Measurements from ENCODE around the gene FEZF2.

The FEZF2 gene

DNA sequence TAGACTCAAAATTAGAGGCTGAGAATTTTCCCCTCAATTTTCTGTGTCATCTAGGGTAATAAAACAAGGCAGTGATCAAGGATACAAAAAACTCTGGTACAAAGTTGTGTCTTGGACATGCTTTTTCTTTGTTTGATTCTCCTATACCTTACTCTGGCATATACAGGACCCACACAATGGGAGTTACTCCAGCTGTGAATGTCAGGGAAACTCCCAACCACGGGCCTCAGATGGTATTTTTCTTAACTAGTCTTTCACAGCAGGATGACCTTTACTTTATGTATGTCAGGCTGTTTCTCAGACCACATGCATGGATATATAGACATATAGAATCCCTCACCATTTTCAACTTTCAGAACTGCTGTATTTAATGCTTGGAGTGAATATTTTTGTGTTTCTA, 41.3 kb downstream of the FEZF2 start:
- DNase-seq (ENCODE audit: low read depth, low spot score): no peak

DNA sequence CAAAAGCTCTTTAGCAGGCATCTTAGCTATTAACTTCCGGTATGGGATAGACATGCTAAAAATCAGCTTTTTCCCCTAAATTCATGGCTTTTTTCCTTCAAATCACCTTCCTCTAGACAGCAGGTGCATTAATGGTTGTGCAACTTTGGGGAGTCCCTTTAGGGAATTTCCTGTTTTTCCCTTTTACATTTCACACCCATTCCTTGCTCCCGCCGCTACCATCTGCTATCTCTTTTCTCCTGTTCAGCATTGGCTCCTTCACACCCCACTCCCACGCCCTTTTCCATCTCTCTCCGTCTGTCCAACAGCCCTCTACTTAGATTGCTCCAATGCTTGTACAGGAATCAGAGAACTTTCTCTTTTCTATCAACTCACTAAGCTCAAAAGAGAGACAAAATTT, 43.4 kb downstream of the FEZF2 start:
- DNase-seq (ENCODE audit: low read depth, low spot score): no peak

GRCh38 chr3:62325896-62326295, 47.5 kb downstream of the FEZF2 start:
- DNase-seq (ENCODE audit: low read depth, low spot score): no peak

DNA sequence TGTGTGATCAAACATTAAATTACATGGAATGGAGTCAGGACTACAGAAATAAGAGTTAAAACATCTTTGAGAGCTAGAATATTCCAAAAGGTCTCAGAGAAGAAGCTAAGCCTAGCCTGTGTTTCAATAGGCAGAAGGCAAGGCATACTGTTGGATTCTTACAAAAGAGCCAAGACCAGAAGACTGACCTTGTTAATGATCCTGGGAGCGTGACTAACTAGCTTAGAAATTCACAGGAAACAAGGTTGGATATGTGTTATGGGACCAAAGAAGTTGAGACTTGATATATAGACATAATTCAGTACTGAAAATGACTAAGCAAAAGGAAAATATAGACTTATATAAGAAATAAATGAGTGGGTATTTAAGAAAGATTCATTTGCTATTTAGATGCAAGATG, 50.1 kb downstream of the FEZF2 start:
- DNase-seq (ENCODE audit: low read depth, low spot score): no peak

All from activated naive CD8-positive, alpha-beta T cell treated with anti-CD3 and anti-CD28 coated beads, Interleukin-2, amount 50 U/mL, for 16 hours (primary cell).